IMR-90 (cell line): ENCODE data around the gene CLDN2. TPM values are rescaled to one million over a fixed set of nuclear protein-coding genes. Genes with fewer than 3 reads are reported as not detected.

ENCODE experiments used
- ATAC-seq: fragments of 200-7000 bp; cut with Tn5 transposase; 2 replicates; pipeline ENCODE4 v1.9.1; 2020; ENCODE audit warnings: low read depth, mild to moderate bottlenecking, moderate library complexity
- BruUV-seq: library from RNA; stranded (reverse); fragments of 400-500 nt; replicated peaks from 2 replicates; lab custom pipeline; 2021; lab: Mats Ljungman, UMichigan
- CTCF ChIA-PET: fragments of 300-600 bp; formaldehyde crosslinking; extraction: SDS; loops from one replicate; lab custom pipeline; 2021; ENCODE audit warnings: antibody characterized with exemption; lab: Yijun Ruan, JAX
- POLR2A ChIA-PET: fragments of 300-600 bp; sonication (Branson Sonifier 250); formaldehyde crosslinking; loops from one replicate; lab custom pipeline; 2022; ENCODE audit warnings: antibody characterized with exemption; ENCODE audit not compliant: unreplicated experiment; lab: Charles Lee
- DNase-seq: peaks from one replicate; pipeline ENCODE4 v3.0.0; 2013
- H2AFZ ChIP-seq: replicated peaks from 2 replicates; pipeline ENCODE3; 2013; ENCODE audit warnings: low read length, mild to moderate bottlenecking; ENCODE audit not compliant: poor library complexity
- H2AK5ac ChIP-seq: 2 replicates; pipeline ENCODE4 v1.6.1; 2013; ENCODE audit warnings: low read depth, low read length, inconsistent platforms
- H2AK9ac ChIP-seq: replicated peaks from 2 replicates; pipeline ENCODE3; 2013; ENCODE audit warnings: mild to moderate bottlenecking, low read depth, low read length, moderate library complexity; ENCODE audit not compliant: poor library complexity
- H2BK120ac ChIP-seq: 2 replicates; pipeline ENCODE4 v1.6.1; 2013; ENCODE audit warnings: low read depth, low read length, inconsistent platforms
- H2BK15ac ChIP-seq: 3 replicates; pipeline ENCODE4 v1.6.1; 2013; ENCODE audit warnings: low read depth, low read length, inconsistent platforms
- H2BK20ac ChIP-seq: 2 replicates; pipeline ENCODE4 v1.6.1; 2013; ENCODE audit warnings: low read depth, mild to moderate bottlenecking, inconsistent platforms, low read length, moderate library complexity
- H2BK5ac ChIP-seq: 2 replicates; pipeline ENCODE4 v1.6.1; 2013; ENCODE audit warnings: mild to moderate bottlenecking, low read depth, low read length, inconsistent platforms; ENCODE audit not compliant: poor library complexity, severe bottlenecking
- H3K14ac ChIP-seq: replicated peaks from 2 replicates; pipeline ENCODE4 v1.6.1; 2013; ENCODE audit warnings: low read depth, low read length, inconsistent platforms
- H3K18ac ChIP-seq: 2 replicates; pipeline ENCODE4 v1.6.1; 2013; ENCODE audit warnings: low read depth, low read length, control low read depth
- H3K23ac ChIP-seq: 2 replicates; pipeline ENCODE4 v1.6.1; 2013; ENCODE audit warnings: low read depth, low read length, inconsistent platforms
- H3K27ac ChIP-seq: 2 replicates; pipeline ENCODE4 v1.5.1; 2013; ENCODE audit warnings: mild to moderate bottlenecking, control low read depth, low read length; ENCODE audit not compliant: insufficient read depth
- H3K27me3 ChIP-seq: 2 replicates; pipeline ENCODE4 v1.6.1; 2013; ENCODE audit warnings: low read length; ENCODE audit not compliant: control insufficient read depth, insufficient read depth
- H3K36me3 ChIP-seq: 2 replicates; pipeline ENCODE4 v1.6.1; 2013; ENCODE audit warnings: low read length, mixed read lengths; ENCODE audit not compliant: control insufficient read depth, insufficient read depth
- H3K4ac ChIP-seq: 2 replicates; pipeline ENCODE4 v1.6.1; 2013; ENCODE audit warnings: low read depth, low read length, inconsistent platforms
- H3K4me1 ChIP-seq: 2 replicates; pipeline ENCODE4 v1.6.1; 2013; ENCODE audit warnings: low read length, mixed read lengths; ENCODE audit not compliant: control insufficient read depth, insufficient read depth
- H3K4me2 ChIP-seq: 2 replicates; pipeline ENCODE4 v1.6.1; 2013; ENCODE audit warnings: low read depth, mild to moderate bottlenecking, control low read depth, low read length, moderate library complexity
- H3K4me3 ChIP-seq: 2 replicates; pipeline ENCODE4 v1.5.1; 2013; ENCODE audit warnings: low read depth, mild to moderate bottlenecking, control low read depth, low read length, moderate library complexity; ENCODE audit not compliant: insufficient read depth
- H3K56ac ChIP-seq: 2 replicates; pipeline ENCODE4 v1.6.1; 2013; ENCODE audit warnings: low read length, inconsistent platforms; ENCODE audit not compliant: insufficient read depth; ENCODE audit errors: extremely low read depth
- H3K79me1 ChIP-seq, 2 experiments: 2 replicates each; pipeline ENCODE4 v1.6.1; 2013; ENCODE audit warnings: low read length in 2 of 2, inconsistent platforms in 1 of 2, low read depth in 1 of 2
- H3K9ac ChIP-seq: 2 replicates; pipeline ENCODE4 v1.6.1; 2013; ENCODE audit warnings: low read depth, low read length, control low read depth
- H3K9me1 ChIP-seq: 2 replicates; pipeline ENCODE4 v1.6.1; 2013; ENCODE audit warnings: low read length, inconsistent platforms; ENCODE audit not compliant: insufficient read depth
- H3K9me3 ChIP-seq: 2 replicates; pipeline ENCODE4 v1.6.1; 2013; ENCODE audit warnings: low read length; ENCODE audit not compliant: control insufficient read depth, insufficient read depth
- H4K20me1 ChIP-seq: 2 replicates; pipeline ENCODE4 v1.6.1; 2013; ENCODE audit warnings: low read length, inconsistent platforms; ENCODE audit not compliant: insufficient read depth
- H4K5ac ChIP-seq: 2 replicates; pipeline ENCODE4 v1.6.1; 2013; ENCODE audit warnings: mild to moderate bottlenecking, low read depth, low read length, control low read depth
- H4K8ac ChIP-seq, 2 experiments: 2 replicates each; pipeline ENCODE4 v1.6.1; 2013; ENCODE audit warnings: low read depth in 2 of 2, low read length in 2 of 2, control low read depth in 1 of 2, inconsistent platforms in 1 of 2
- H4K91ac ChIP-seq: 2 replicates; pipeline ENCODE4 v1.6.1; 2013; ENCODE audit warnings: low read depth, low read length, inconsistent platforms; ENCODE audit not compliant: insufficient read depth
- CEBPB ChIP-seq: IDR thresholded peaks from 2 replicates; pipeline ENCODE4 v1.6.1; 2012; ENCODE audit warnings: low read depth, low read length, improper control_type of control experiment
- FOS ChIP-seq: fragments of 150-350 bp; IDR thresholded peaks from 2 replicates; pipeline ENCODE4 v1.6.1; 2016; ENCODE audit warnings: low read depth, low read length
- MAZ ChIP-seq: IDR thresholded peaks from 2 replicates; pipeline ENCODE4 v1.6.1; 2012; ENCODE audit warnings: low read depth, mild to moderate bottlenecking, low read length, improper control_type of control experiment, moderate library complexity, borderline replicate concordance
- MXI1 ChIP-seq: IDR thresholded peaks from 2 replicates; pipeline ENCODE4 v1.6.1; 2012; ENCODE audit warnings: low read depth, mild to moderate bottlenecking, low read length, moderate library complexity, borderline replicate concordance
- NFE2L2 ChIP-seq: fragments of 150-350 bp; IDR thresholded peaks from 2 replicates; pipeline ENCODE4 v1.6.1; 2016; ENCODE audit warnings: low read depth, mild to moderate bottlenecking, low read length
- RAD21 ChIP-seq: IDR thresholded peaks from 2 replicates; pipeline ENCODE4 v1.6.1; 2012; ENCODE audit warnings: low read length, improper control_type of control experiment
- RCOR1 ChIP-seq: IDR thresholded peaks from 2 replicates; pipeline ENCODE4 v1.6.1; 2012; ENCODE audit warnings: mild to moderate bottlenecking, low read length, improper control_type of control experiment; ENCODE audit not compliant: insufficient replicate concordance
- WGBS, 2 experiments: methylation state at CpG; one replicate each; pipeline versions ENCODE4 v1.1.5 to v1.1.7; 2013; ENCODE audit warnings: missing lambda C conversion rate in 2 of 2; ENCODE audit not compliant: insufficient read length in 1 of 2; ENCODE audit errors: extremely low coverage in 2 of 2; 5-methylcytosine and 5-hydroxymethylcytosine counted together
- dilution Hi-C: fragments of 300-500 bp; cut with HindIII; formaldehyde crosslinking; loops from one replicate; pipeline ENCODE4 v1.14.3; 2018; ENCODE audit warnings: low sequenced_read_pairs; ENCODE audit not compliant: unreplicated experiment
- in situ Hi-C: fragments of 300-500 bp; cut with MboI; formaldehyde crosslinking; loops from 3 replicates; pipeline ENCODE4 v1.14.3; 2019; ENCODE audit warnings: low sequenced_read_pairs, inconsistent platforms, mixed read lengths
- intact Hi-C: fragments of 100-400 bp; cut with micrococcal nuclease; formaldehyde crosslinking; loops from 2 replicates; pipeline ENCODE4 v1.10.0; 2022
- polyA plus RNA-seq, 3 experiments: library from polyadenylated mRNA; depleted of rRNA; stranded (reverse); fragments of >200 nt; gene quantifications; 2 replicates each; pipeline ENCODE4 v1.2.3, GENCODE V29; 2012; ENCODE audit warnings: low replicate concordance in 1 of 3
- total RNA-seq: library from RNA; depleted of rRNA; stranded (reverse); fragments of >200 nt; gene quantifications from 2 replicates; pipeline ENCODE4 v1.2.3, GENCODE V29; 2012
- TF ChIP-seq, protein P1 (sequence below): fragments of 150-350 bp; IDR thresholded peaks from 2 replicates; pipeline ENCODE4 v1.6.1; 2017; ENCODE audit warnings: mild to moderate bottlenecking, antibody characterized with exemption, low read length, low read depth

CLDN2 gene
- total and polyA plus RNA-seq, 2 of the 4 experiments (the other 2 are of a cell fraction) = 0.03 TPM; not detected in 1

GRCh38 chrX:106905064-106905708 lies 15.0 kb upstream of the CLDN2 start:
- in situ Hi-C loops (no loop called here), intact Hi-C loops (no loop called here), dilution Hi-C loops (no loop called here)
- H2AK9ac ChIP-seq = no peak overlapping the region
- H3K14ac ChIP-seq = no peak overlapping the region
- H4K5ac ChIP-seq = no peak overlapping the region
- no peak overlapping the region for H3K4me2 ChIP-seq
- no peaks in the 10 kb centered on the region for H4K20me1 ChIP-seq
- TF ChIP-seq RAD21 = no peak
- TF ChIP-seq RCOR1 = no peak
- no peak for TF ChIP-seq CEBPB
- TF ChIP-seq NFE2L2 = no peak
- TF ChIP-seq MXI1 = no peak
- TF ChIP-seq, protein P1, sequence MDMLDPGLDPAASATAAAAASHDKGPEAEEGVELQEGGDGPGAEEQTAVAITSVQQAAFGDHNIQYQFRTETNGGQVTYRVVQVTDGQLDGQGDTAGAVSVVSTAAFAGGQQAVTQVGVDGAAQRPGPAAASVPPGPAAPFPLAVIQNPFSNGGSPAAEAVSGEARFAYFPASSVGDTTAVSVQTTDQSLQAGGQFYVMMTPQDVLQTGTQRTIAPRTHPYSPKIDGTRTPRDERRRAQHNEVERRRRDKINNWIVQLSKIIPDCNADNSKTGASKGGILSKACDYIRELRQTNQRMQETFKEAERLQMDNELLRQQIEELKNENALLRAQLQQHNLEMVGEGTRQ = no peak
- TF ChIP-seq MAZ = no peak
- no peak for TF ChIP-seq FOS
- DNase-seq (no peak), ATAC-seq (no peak)
- H3K18ac ChIP-seq = no peak overlapping the region
- H3K79me1 ChIP-seq = no peaks in the 10 kb centered on the region
- no peak overlapping the region for H2BK120ac ChIP-seq
- no TSS peak for BruUV-seq
- no peak overlapping the region for H4K91ac ChIP-seq
- H2BK20ac ChIP-seq = no peak overlapping the region
- H3K56ac ChIP-seq = no peak overlapping the region
- H2AFZ ChIP-seq = no peak overlapping the region
- no peaks in the 10 kb centered on the region for H3K36me3 ChIP-seq
- H3K4me3 ChIP-seq = no peak overlapping the region
- H2AK5ac ChIP-seq = no peak overlapping the region
- H3K4ac ChIP-seq = no peak overlapping the region
- peaks cover 16% of the 10 kb centered on the region for H3K27me3 ChIP-seq
- H3K9ac ChIP-seq = no peak overlapping the region
- WGBS, 2 experiments = no CpG with 5 or more reads among the region's 5 CpGs
- H3K9me1 ChIP-seq = no peaks in the 10 kb centered on the region
- ChIA-PET POLR2A (no interaction called here), CTCF (interaction anchor here (1.0 kb wide), 1 partner anchor 11 kb away, joined by 3 read pairs; no protein-coding TSS in a partner anchor)
- H3K23ac ChIP-seq = no peak overlapping the region
- H2BK5ac ChIP-seq = no peak overlapping the region
- H2BK15ac ChIP-seq = no peak overlapping the region
- H3K27ac ChIP-seq = no peak overlapping the region
- no peaks in the 10 kb centered on the region for H3K4me1 ChIP-seq
- no peaks in the 10 kb centered on the region for H3K9me3 ChIP-seq
- no peak overlapping the region for H4K8ac ChIP-seq
